ENCODE data around the gene ARMC5. TPM values are rescaled to one million over a fixed set of nuclear protein-coding genes. Genes with fewer than 3 reads are reported as not detected.

ARMC5 gene
- total and polyA plus RNA-seq, 9 of the 15 experiments (the other 6 are each of a cell fraction or from before 2014, with no cell fraction given): 0.11 to 13.5 (median 2.1) TPM

- TF ChIP-seq ESRRA (IDR thresholded peaks at IDR 0.05; ENCODE audit: borderline replicate concordance, low read depth): peak; percentile 55; the same call in 1 of the 2 replicates
- peak; percentile 91; the same call in 1 of the 2 replicates for TF ChIP-seq NR4A1 (CRISPR knock-in tag; IDR thresholded peaks at IDR 0.05)
- TF ChIP-seq NR4A1 (tag; IDR thresholded peaks at IDR 0.05): no peak
- peak; percentile 94; the same call in 1 of the 2 replicates for TF ChIP-seq NKRF (IDR thresholded peaks at IDR 0.05; ENCODE audit: borderline replicate concordance)
- peak; percentile 91 for TF ChIP-seq THRB (CRISPR knock-in tag; conservative IDR thresholded peaks at IDR 0.05)
- no peak for TF ChIP-seq NFYB (IDR thresholded peaks at IDR 0.05; ENCODE audit: extremely low read depth, insufficient read length)
- no peak for TF ChIP-seq ZNF436 (CRISPR knock-in tag; IDR thresholded peaks at IDR 0.05)
- no peak for TF ChIP-seq MAFF (IDR thresholded peaks at IDR 0.05; ENCODE audit: low read length)
- no peak for TF ChIP-seq ETV6 (IDR thresholded peaks at IDR 0.05; ENCODE audit: borderline replicate concordance in 1 of 2, low read depth in 2 of 2, low read length in 1 of 2)
- 0 out of 2 replicates have a peak, but pooled peaks have one; percentile 47 for TF ChIP-seq ETV6 (CRISPR knock-in tag; IDR thresholded peaks at IDR 0.05; ENCODE audit: borderline replicate concordance)
- no peak for TF ChIP-seq CCAR2 (IDR thresholded peaks at IDR 0.05; ENCODE audit: low read depth, low read length)
- peak; percentile 56; the same call in 1 of the 2 replicates for TF ChIP-seq ATF1 (CRISPR knock-in tag; IDR thresholded peaks at IDR 0.05)
- TF ChIP-seq ATF1 (tag; IDR thresholded peaks at IDR 0.05): peak; percentile 98
- TF ChIP-seq TAF9B (IDR thresholded peaks at IDR 0.05; ENCODE audit: partially characterized antibody): peak; percentile 95
- no peak for TF ChIP-seq KLF1 (tag; IDR thresholded peaks at IDR 0.05)
- TF ChIP-seq ZNF740 (CRISPR knock-in tag; IDR thresholded peaks at IDR 0.05): no peak
- TF ChIP-seq ZNF740 (tag; IDR thresholded peaks at IDR 0.05): no peak
- peak; percentile 95 for TF ChIP-seq MTA1 (IDR thresholded peaks at IDR 0.05; ENCODE audit: borderline replicate concordance)
- TF ChIP-seq HNRNPLL (IDR thresholded peaks at IDR 0.05; ENCODE audit: low read depth, low read length, poor library complexity, severe bottlenecking): peak; percentile 58
- TF ChIP-seq ZBTB17 (CRISPR knock-in tag; IDR thresholded peaks at IDR 0.05): peak; percentile 84; the same call in 1 of the 2 replicates
- TF ChIP-seq THAP7 (CRISPR knock-in tag; IDR thresholded peaks at IDR 0.05): no peak
- TF ChIP-seq SP2 (IDR thresholded peaks at IDR 0.05; ENCODE audit: extremely low read depth, low read depth, low read length, poor library complexity, severe bottlenecking): no peak
- TF ChIP-seq TOE1 (IDR thresholded peaks at IDR 0.05; ENCODE audit: borderline replicate concordance): peak; percentile 78
- no peak for TF ChIP-seq TOE1 (CRISPR knock-in tag; IDR thresholded peaks at IDR 0.05; ENCODE audit: borderline replicate concordance, low read depth)
Measured at GRCh38 chr16:31458844-31459686, at the start of gene ARMC5 (continued).
